ENCODE results near the gene GAL.
A peak's percentile ranks its signal among the peaks of the same experiment; 100 is the strongest.
"Not testable (repeated sequence)": the region's sequence is repeated elsewhere in the genome, so short reads cannot be mapped to it uniquely, and the experiment has no call there.

The GAL gene

GRCh38 chr11:68684385-68685356 is at the start of gene GAL:
Gene GAL, plus strand, starts transcription at chr11:68684544. Its CDS starts 380 bp downstream, at chr11:68684924.
- DNase-seq = peak; percentile 34

GRCh38 chr11:68634606-68635005 is 49.7 kb upstream of the GAL start:
- not testable (repeated sequence) for DNase-seq

- DNase-seq = not testable (repeated sequence)
Observed at GRCh38 chr11:68635172-68635571, 49.2 kb upstream of the GAL start.

- DNase-seq = not testable (repeated sequence)
Observed at GRCh38 chr11:68635883-68636282, 48.5 kb upstream of the GAL start.

- DNase-seq = not testable (repeated sequence)
Observed at GRCh38 chr11:68639322-68639721, 45.0 kb upstream of the GAL start.

GRCh38 chr11:68641880-68642279 is 42.5 kb upstream of the GAL start:
- DNase-seq = no peak

GRCh38 chr11:68643585-68643984 is 40.8 kb upstream of the GAL start:
- no peak for DNase-seq

GRCh38 chr11:68646832-68647231 is 37.5 kb upstream of the GAL start:
- DNase-seq = no peak

GRCh38 chr11:68649851-68650555 is 34.3 kb upstream of the GAL start:
- no peak for DNase-seq

GRCh38 chr11:68650801-68651200 is 33.5 kb upstream of the GAL start:
- DNase-seq = no peak

GRCh38 chr11:68651208-68651984 is 32.9 kb upstream of the GAL start:
- DNase-seq = no peak

GRCh38 chr11:68651985-68652682 is 32.2 kb upstream of the GAL start:
- DNase-seq = no peak

- no peak for DNase-seq
Observed at GRCh38 chr11:68652683-68653156, 31.6 kb upstream of the GAL start.

- DNase-seq = no peak
Observed at GRCh38 chr11:68653486-68654430, 30.6 kb upstream of the GAL start.

GRCh38 chr11:68654978-68655377 is 29.4 kb upstream of the GAL start:
- no peak for DNase-seq

- no peak for DNase-seq
Observed at GRCh38 chr11:68655406-68655805, 28.9 kb upstream of the GAL start.

GRCh38 chr11:68655806-68656205 is 28.5 kb upstream of the GAL start:
- no peak for DNase-seq

GRCh38 chr11:68657021-68657780 is 27.1 kb upstream of the GAL start:
- DNase-seq = no peak

GRCh38 chr11:68658097-68658496 is 26.2 kb upstream of the GAL start:
- no peak for DNase-seq

- DNase-seq = no peak
Observed at GRCh38 chr11:68658661-68659060, 25.7 kb upstream of the GAL start.

All from stimulated activated CD8-positive, alpha-beta memory T cell treated with anti-CD3 and anti-CD28 coated beads, Interleukin-4, amount 100 ng/mL, for 48 hours (primary cell).